B cell (primary cell): ENCODE measurements around the gene DHDH. TPM values are rescaled to one million over a fixed set of nuclear protein-coding genes. Genes with fewer than 3 reads are reported as not detected.

Experiments used
- ATAC-seq: fragments of 200-7000 bp; cut with Tn5 transposase; one replicate; pipeline ENCODE4 v1.10.0; 2021; ENCODE audit warnings: low read depth, mild to moderate bottlenecking, moderate number of reproducible peaks, moderate library complexity
- CTCF ChIA-PET: fragments of 350-600 bp; sonication (Branson Sonifier 250); formaldehyde crosslinking; loops from one replicate; lab custom pipeline; 2021; ENCODE audit warnings: antibody characterized with exemption, inconsistent platforms; lab: Charles Lee
- POLR2A ChIA-PET: fragments of 350-600 bp; sonication (Branson Sonifier 250); formaldehyde crosslinking; loops from one replicate; lab custom pipeline; 2021; ENCODE audit warnings: antibody characterized with exemption; lab: Charles Lee
- DNase-seq: peaks from one replicate; pipeline ENCODE4 v3.0.0; 2013
- H2AFZ ChIP-seq: 2 replicates; pipeline ENCODE4 v1.6.1; 2012; ENCODE audit warnings: mild to moderate bottlenecking, low read depth, low read length; ENCODE audit not compliant: insufficient read depth, poor library complexity, severe bottlenecking
- H3K27ac ChIP-seq, 2 donors: 1 replicate in 1 of 2; 2 replicates in 1 of 2; pipeline ENCODE4 v1.5.1; 2012 to 2013; ENCODE audit warnings: low read length in 2 of 2, mild to moderate bottlenecking in 2 of 2, moderate library complexity in 1 of 2
- H3K27me3 ChIP-seq, 4 experiments: fragments of 200-600 bp in 1 of 4; sonication (generic) in 1 of 4; replicated peaks in 1 of 4; 1 replicate in 2 of 4; 2 replicates in 2 of 4; pipeline versions ENCODE4 v1.6.1 to v1.7.0; 2013 to 2016; ENCODE audit warnings: low read length in 3 of 4, mild to moderate bottlenecking in 2 of 4, mixed read lengths in 1 of 4, moderate library complexity in 1 of 4; ENCODE audit not compliant: insufficient read depth in 4 of 4, control insufficient read depth in 3 of 4; ENCODE audit errors: control extremely low read depth in 1 of 4
- H3K36me3 ChIP-seq, 2 experiments: replicated peaks in 1 of 2; 1 replicate in 1 of 2; 2 replicates in 1 of 2; pipeline versions ENCODE4 v1.6.1 to v1.7.1; 2013; ENCODE audit warnings: low read length in 1 of 2; ENCODE audit not compliant: insufficient read depth in 2 of 2, control insufficient read depth in 1 of 2; ENCODE audit errors: control extremely low read depth in 1 of 2, extremely low read depth in 1 of 2
- H3K4me1 ChIP-seq, 2 donors: fragments of 200-600 bp in 1 of 2; sonication (generic) in 1 of 2; 1 replicate in 1 of 2; 2 replicates in 1 of 2; pipeline versions ENCODE4 v1.5.1 to v1.6.1; 2013 to 2017; ENCODE audit warnings: low read length in 2 of 2; ENCODE audit not compliant: control insufficient read depth in 2 of 2, insufficient read depth in 2 of 2
- H3K4me2 ChIP-seq: replicated peaks from 2 replicates; pipeline ENCODE3; 2012; ENCODE audit warnings: mild to moderate bottlenecking, low read depth, low read length; ENCODE audit not compliant: poor library complexity, severe bottlenecking
- H3K4me3 ChIP-seq, 5 experiments: fragments of 200-600 bp in 1 of 5; sonication (generic) in 1 of 5; 1 replicate in 3 of 5; 2 replicates in 2 of 5; pipeline versions ENCODE4 v1.5.1 to v1.7.0; 2011 to 2016; ENCODE audit warnings: low read length in 4 of 5, mild to moderate bottlenecking in 4 of 5, low read depth in 2 of 5, control low read depth in 1 of 5, moderate library complexity in 1 of 5; ENCODE audit not compliant: insufficient read depth in 1 of 5; ENCODE audit errors: control extremely low read depth in 1 of 5, extremely low read depth in 1 of 5
- H3K79me2 ChIP-seq: fragments of 200-600 bp; sonication (generic); one replicate; pipeline ENCODE4 v1.6.0; 2016; ENCODE audit warnings: low read length; ENCODE audit not compliant: control insufficient read depth, insufficient read depth
- H3K9ac ChIP-seq: fragments of 200-600 bp; sonication (generic); 2 replicates; pipeline ENCODE4 v1.6.1; 2017; ENCODE audit warnings: mild to moderate bottlenecking, low read length, moderate library complexity
- H3K9me3 ChIP-seq, 3 donors: one replicate each; pipeline versions ENCODE4 v1.6.1 to v1.7.1; 2013; ENCODE audit warnings: low read length in 2 of 3; ENCODE audit not compliant: control insufficient read depth in 2 of 3, insufficient read depth in 1 of 3; ENCODE audit errors: control extremely low read depth in 1 of 3
- H4K20me1 ChIP-seq: 2 replicates; pipeline ENCODE4 v1.6.0; 2012; ENCODE audit warnings: mild to moderate bottlenecking, low read length; ENCODE audit not compliant: insufficient read depth, control insufficient read depth, poor library complexity, severe bottlenecking
- H3K27ac Mint-ChIP-seq: one replicate; pipeline ENCODE4 v1.8.0; 2021; ENCODE audit warnings: mixed read lengths
- H3K27me3 Mint-ChIP-seq: one replicate; pipeline ENCODE4 v1.8.0; 2021; ENCODE audit warnings: mixed read lengths
- H3K4me1 Mint-ChIP-seq: one replicate; pipeline ENCODE4 v1.8.0; 2021; ENCODE audit warnings: mixed read lengths
- H3K4me3 Mint-ChIP-seq: one replicate; pipeline ENCODE4 v1.8.0; 2021; ENCODE audit warnings: mixed read lengths
- H3K9me3 Mint-ChIP-seq: one replicate; pipeline ENCODE4 v1.8.0; 2022; ENCODE audit warnings: mixed read lengths; ENCODE audit not compliant: insufficient read depth
- CTCF ChIP-seq: fragments of 200-600 bp; IDR thresholded peaks from one replicate; pipeline ENCODE4 v1.8.0; 2022; ENCODE audit warnings: antibody characterized with exemption, mild to moderate bottlenecking
- EZH2 ChIP-seq: IDR thresholded peaks from 2 replicates; pipeline ENCODE4 v1.6.1; 2012; ENCODE audit warnings: borderline replicate concordance, low read depth, mild to moderate bottlenecking, moderate library complexity, low read length; ENCODE audit not compliant: insufficient read depth, poor library complexity, severe bottlenecking
- WGBS: methylation state at CpG from one replicate; pipeline ENCODE4 v1.1.5; 2013; ENCODE audit warnings: missing lambda C conversion rate; ENCODE audit not compliant: insufficient coverage; 5-methylcytosine and 5-hydroxymethylcytosine counted together
- intact Hi-C: fragments of 100-400 bp; cut with micrococcal nuclease; formaldehyde crosslinking; loops from one replicate; pipeline ENCODE4 v1.10.0; 2022
- polyA plus RNA-seq: library from polyadenylated mRNA; depleted of rRNA; stranded (reverse); fragments of >200 nt; gene quantifications from 2 replicates; pipeline ENCODE4 v1.2.3, GENCODE V29; 2012
- total RNA-seq, 2 donors: library from RNA; stranded (reverse); fragments of 120-200 nt in 1 of 2; gene quantifications; 1 replicate in 1 of 2; 2 replicates in 1 of 2; pipeline versions ENCODE4 v1.2.3 to v1.2.4, GENCODE V29; 2013 to 2022

The DHDH gene
- total and polyA plus RNA-seq, 2 donors (not counting 1 experiment from before 2014, with no cell fraction given) = 0.64 to 0.82 TPM

GRCh38 chr19:48993175-48994034 lies 59.9 kb downstream of the DHDH start, which contains the start of the genes GYS1 and RUVBL2:
Gene GYS1 (minus strand): TSS chr19:48993309. CDS start chr19:48993112, 197 bp downstream.
Gene RUVBL2 (plus strand): TSS chr19:48993887. CDS start chr19:48993912, 25 bp downstream.
- H3K9ac ChIP-seq = peak within 1 kb of the TSS; percentile 94
- Mint-ChIP-seq H3K4me3 (peak within 1 kb of the TSS; percentile 94), H3K9me3 (no peaks in the 10 kb centered on the region), H3K27ac (peak within 1 kb of the TSS; percentile 92), H3K4me1 (peaks cover 34% of the 10 kb centered on the region), H3K27me3 (no peaks in the 10 kb centered on the region)
- no peaks in the 10 kb centered on the region for H3K9me3 ChIP-seq
- under 1% methylated on average over 48 of the region's 56 CpGs for WGBS
- TF ChIP-seq EZH2 (no peak), CTCF (peak; percentile 99)
- ATAC-seq (peak; percentile 91), DNase-seq (peak; percentile 100)
- no peaks in the 10 kb centered on the region for H3K27me3 ChIP-seq
- ChIA-PET POLR2A (interaction anchor here (0.6 to 1.4 kb wide), 16 partner anchors 10 to 1250 kb away, joined by 3 to 17 read pairs (median 5); partner anchors contain the start of genes BAX, CA11, FTL and HSD17B14), CTCF (interaction anchor here (0.5 to 3.4 kb wide), 37 partner anchors 8 to 573 kb away, joined by 3 to 17 read pairs (median 4); partner anchors contain the start of genes DHDH, FTL, HSD17B14 and LIN7B)
- H2AFZ ChIP-seq = peak within 1 kb of the TSS; percentile 94
- peaks cover 15 to 27% of the 10 kb centered on the region in 2 donors for H3K4me1 ChIP-seq
- peak within 1 kb of the TSS; percentile 61 to 94 (median 79) for H3K4me3 ChIP-seq
- peak within 1 kb of the TSS; percentile 77 to 89 for H3K27ac ChIP-seq
- H3K36me3 ChIP-seq = peaks cover 0 to 6% of the 10 kb centered on the region in 2 experiments
- peaks cover 69% of the 10 kb centered on the region for H3K79me2 ChIP-seq
- peaks cover 15% of the 10 kb centered on the region for H4K20me1 ChIP-seq
- peak within 1 kb of the TSS; percentile 99 for H3K4me2 ChIP-seq
- intact Hi-C loops = loop anchor here (1.0 to 10.0 kb wide), 9 partner anchors 15 to 215 kb away; partner anchors contain the start of genes C19orf73, FTL, LIN7B and NUCB1
